H9 (cell line): ENCODE measurements around the gene CTDSP2. TPM values are rescaled to one million over a fixed set of nuclear protein-coding genes. Genes with fewer than 3 reads are reported as not detected.

Source experiments
- DNase-seq: peaks from one replicate; pipeline ENCODE4 v3.0.0-alpha.2; 2017
- H2AFZ ChIP-seq: one replicate; pipeline ENCODE4 v1.6.1; 2013; ENCODE audit warnings: mild to moderate bottlenecking, low read length, control low read depth, moderate library complexity
- H2AK5ac ChIP-seq: 2 replicates; pipeline ENCODE4 v1.6.1; 2013; ENCODE audit warnings: low read length, control low read depth, mixed read lengths; ENCODE audit not compliant: insufficient read length
- H2BK120ac ChIP-seq: one replicate; pipeline ENCODE4 v1.6.1; 2013; ENCODE audit warnings: low read depth, mild to moderate bottlenecking, low read length, control low read depth, inconsistent platforms; ENCODE audit not compliant: poor library complexity, severe bottlenecking
- H2BK12ac ChIP-seq: 2 replicates; pipeline ENCODE4 v1.6.1; 2013; ENCODE audit warnings: low read length, control low read depth, mixed read lengths, low read depth; ENCODE audit not compliant: insufficient read length
- H2BK15ac ChIP-seq: 2 replicates; pipeline ENCODE4 v1.6.1; 2013; ENCODE audit warnings: low read depth, low read length, control low read depth
- H2BK20ac ChIP-seq: one replicate; pipeline ENCODE4 v1.6.1; 2013; ENCODE audit warnings: low read depth, mild to moderate bottlenecking, low read length, control low read depth, inconsistent platforms; ENCODE audit not compliant: poor library complexity, severe bottlenecking
- H2BK5ac ChIP-seq: 2 replicates; pipeline ENCODE4 v1.6.1; 2013; ENCODE audit warnings: low read length, control low read depth, mixed read lengths; ENCODE audit not compliant: insufficient read length
- H3K14ac ChIP-seq: 2 replicates; pipeline ENCODE4 v1.6.1; 2013; ENCODE audit warnings: low read length, control low read depth; ENCODE audit not compliant: insufficient read depth
- H3K18ac ChIP-seq: 2 replicates; pipeline ENCODE4 v1.6.1; 2013; ENCODE audit warnings: low read depth, mild to moderate bottlenecking, mixed read lengths, low read length, control low read depth; ENCODE audit not compliant: insufficient read length
- H3K23ac ChIP-seq: 2 replicates; pipeline ENCODE4 v1.6.1; 2013; ENCODE audit warnings: low read length, control low read depth, mixed read lengths, low read depth; ENCODE audit not compliant: insufficient read length
- H3K23me2 ChIP-seq: 2 replicates; pipeline ENCODE4 v1.6.1; 2013; ENCODE audit warnings: low read depth, mild to moderate bottlenecking, mixed read lengths, low read length, control low read depth; ENCODE audit not compliant: insufficient read length, poor library complexity, severe bottlenecking
- H3K27ac ChIP-seq: 2 replicates; pipeline ENCODE4 v1.5.1; 2013; ENCODE audit warnings: low read length, control low read depth, mixed read lengths, low read depth; ENCODE audit not compliant: insufficient read length
- H3K27me3 ChIP-seq: 2 replicates; pipeline ENCODE4 v1.6.1; 2013; ENCODE audit warnings: low read length, control low read depth, inconsistent platforms; ENCODE audit not compliant: insufficient read depth
- H3K4ac ChIP-seq: 2 replicates; pipeline ENCODE4 v1.6.1; 2013; ENCODE audit warnings: low read depth, mild to moderate bottlenecking, control low read depth, inconsistent platforms, low read length, moderate library complexity
- H3K4me1 ChIP-seq: 2 replicates; pipeline ENCODE4 v1.6.1; 2013; ENCODE audit warnings: low read length, control low read depth, inconsistent platforms; ENCODE audit not compliant: insufficient read depth
- H3K4me2 ChIP-seq: 2 replicates; pipeline ENCODE4 v1.6.1; 2013; ENCODE audit warnings: low read length, control low read depth, mixed read lengths; ENCODE audit not compliant: insufficient read length, insufficient read depth
- H3K56ac ChIP-seq: 2 replicates; pipeline ENCODE4 v1.6.1; 2013; ENCODE audit warnings: low read depth, mild to moderate bottlenecking, mixed read lengths, low read length, control low read depth; ENCODE audit not compliant: insufficient read length
- H3K79me1 ChIP-seq: 2 replicates; pipeline ENCODE4 v1.6.1; 2013; ENCODE audit warnings: low read depth, mild to moderate bottlenecking, moderate library complexity, low read length, control low read depth, inconsistent platforms; ENCODE audit not compliant: insufficient read depth, poor library complexity, severe bottlenecking
- H3K79me2 ChIP-seq: 2 replicates; pipeline ENCODE4 v1.6.1; 2013; ENCODE audit warnings: low read length, control low read depth, inconsistent platforms; ENCODE audit not compliant: insufficient read depth
- H3K9ac ChIP-seq: 2 replicates; pipeline ENCODE4 v1.6.1; 2013; ENCODE audit warnings: low read length, control low read depth, mixed read lengths; ENCODE audit not compliant: insufficient read length; ENCODE audit errors: extremely low read depth
- H3K9me3 ChIP-seq: one replicate; pipeline ENCODE4 v1.6.1; 2013; ENCODE audit warnings: low read depth, low read length, inconsistent platforms; ENCODE audit not compliant: control insufficient read depth
- H3T11ph ChIP-seq: one replicate; pipeline ENCODE4 v1.6.1; 2013; ENCODE audit warnings: mild to moderate bottlenecking, low read length, control low read depth, inconsistent platforms
- H4K20me1 ChIP-seq: one replicate; pipeline ENCODE4 v1.6.1; 2013; ENCODE audit not compliant: control insufficient read depth, insufficient read length, insufficient read depth
- H4K5ac ChIP-seq: 2 replicates; pipeline ENCODE4 v1.6.1; 2013; ENCODE audit warnings: low read depth, mild to moderate bottlenecking, mixed read lengths, low read length, control low read depth; ENCODE audit not compliant: insufficient read length
- H4K8ac ChIP-seq: replicated peaks from 2 replicates; pipeline ENCODE4 v1.6.1; 2013; ENCODE audit warnings: low read length, control low read depth, mixed read lengths, low read depth; ENCODE audit not compliant: insufficient read length
- H4K91ac ChIP-seq: 2 replicates; pipeline ENCODE4 v1.6.1; 2013; ENCODE audit warnings: low read depth, mild to moderate bottlenecking, moderate library complexity, mixed read lengths, low read length, control low read depth; ENCODE audit not compliant: insufficient read length
- H3K27ac Mint-ChIP-seq, 3 experiments: 2 replicates in 2 of 3; 3 replicates in 1 of 3; pipeline ENCODE4 v1.8.0; 2020 to 2021; ENCODE audit warnings: mixed read lengths in 3 of 3, mild to moderate bottlenecking in 1 of 3, moderate library complexity in 1 of 3
- H3K27me3 Mint-ChIP-seq: 2 replicates; pipeline ENCODE4 v1.8.0; 2021; ENCODE audit warnings: low read depth, mild to moderate bottlenecking, moderate library complexity, mixed read lengths
- H3K36me3 Mint-ChIP-seq, 3 experiments: 2 replicates in 2 of 3; 3 replicates in 1 of 3; pipeline ENCODE4 v1.8.0; 2020 to 2021; ENCODE audit warnings: low read depth in 3 of 3, mixed read lengths in 3 of 3; ENCODE audit not compliant: insufficient read depth in 1 of 3
- H3K4me1 Mint-ChIP-seq, 2 experiments: 2 replicates each; pipeline ENCODE4 v1.8.0; 2020; ENCODE audit warnings: mixed read lengths in 2 of 2
- H3K4me3 Mint-ChIP-seq, 2 experiments: 2 replicates in 1 of 2; 3 replicates in 1 of 2; pipeline ENCODE4 v1.8.0; 2020 to 2021; ENCODE audit warnings: mild to moderate bottlenecking in 2 of 2, mixed read lengths in 2 of 2, moderate library complexity in 1 of 2
- H3K9me3 Mint-ChIP-seq, 2 experiments: 2 replicates in 1 of 2; 3 replicates in 1 of 2; pipeline ENCODE4 v1.8.0; 2020; ENCODE audit warnings: mild to moderate bottlenecking in 2 of 2, mixed read lengths in 2 of 2, moderate library complexity in 1 of 2
- CTCF ChIP-seq: fragments of 200-600 bp; sonication (generic); conservative IDR thresholded peaks from 3 replicates; pipeline ENCODE4 v1.8.0; 2021; ENCODE audit warnings: antibody characterized with exemption, mild to moderate bottlenecking
- WGBS: extraction: QIAGEN DNeasy Blood & Tissue Kit; methylation state at CpG from one replicate; pipeline ENCODE4 v1.1.7; 2013; ENCODE audit warnings: missing lambda C conversion rate, low lambda C conversion rate, mixed read lengths; ENCODE audit not compliant: insufficient read length; ENCODE audit errors: extremely low coverage; 5-methylcytosine and 5-hydroxymethylcytosine counted together
- total RNA-seq: library from RNA; stranded (reverse); gene quantifications from 2 replicates; pipeline ENCODE4 v1.2.1, GENCODE V29; 2021

Gene CTDSP2
- total RNA-seq, 1 experiment from 2014 or later, result 103 TPM

- no peak overlapping the region for H3K56ac ChIP-seq
- no peak overlapping the region for H4K5ac ChIP-seq
- no peaks in the 10 kb centered on the region for H3K9me3 Mint-ChIP-seq
- TF ChIP-seq CTCF, result no peak
- H3K18ac ChIP-seq, result no peak overlapping the region
- H2BK120ac ChIP-seq, result no peak overlapping the region
- no peaks in the 10 kb centered on the region for H3K27me3 ChIP-seq
- H3K27ac ChIP-seq, result no peak overlapping the region
- H3K79me2 ChIP-seq, result peaks cover 8% of the 10 kb centered on the region; the same call in 1 of the 2 replicates
- H3K9ac ChIP-seq, result no peak overlapping the region
- peaks cover 3% of the 10 kb centered on the region for H3K79me1 ChIP-seq
- no peak overlapping the region for H3K23ac ChIP-seq
- H2AFZ ChIP-seq, result no peak overlapping the region
- H2BK12ac ChIP-seq, result no peak overlapping the region
- H2BK15ac ChIP-seq, result no peak overlapping the region
- no peak overlapping the region for H2BK20ac ChIP-seq
- H4K91ac ChIP-seq, result no peak overlapping the region
- H3T11ph ChIP-seq, result no peak overlapping the region
- WGBS, result no CpG with 5 or more reads among the region's 10 CpGs
- H3K4ac ChIP-seq, result no peak overlapping the region
- H3K23me2 ChIP-seq, result no peaks in the 10 kb centered on the region
- no peak overlapping the region for H4K8ac ChIP-seq
- no peak overlapping the region for H3K4me3 Mint-ChIP-seq
- no peak overlapping the region for H3K4me2 ChIP-seq
- no peak overlapping the region for H2AK5ac ChIP-seq
- H4K20me1 ChIP-seq, result no peaks in the 10 kb centered on the region
- H3K9me3 ChIP-seq, result no peaks in the 10 kb centered on the region
- peaks cover 6% of the 10 kb centered on the region; the same call in 1 of the 2 replicates for H3K4me1 ChIP-seq
- peaks cover 33 to 52% (median 51%) of the 10 kb centered on the region in 3 experiments for H3K36me3 Mint-ChIP-seq
- H3K27ac Mint-ChIP-seq, result peak overlapping the region in 1 of 3 experiments; percentile 47; a peak in 2 of 7 replicates
- H3K14ac ChIP-seq, result no peak overlapping the region
- H2BK5ac ChIP-seq, result no peak overlapping the region
- no peaks in the 10 kb centered on the region for H3K27me3 Mint-ChIP-seq
- H3K4me1 Mint-ChIP-seq, result peaks cover 20 to 29% of the 10 kb centered on the region in 2 experiments
- DNase-seq, result no peak
These were observed 17.3 kb downstream of the CTDSP2 start for GRCh38 chr12:57829025-57829777.
